ENCODE measurements around the gene AP3B2.

AP3B2 gene

GRCh38 chr15:82663186-82663600, 46.5 kb downstream of the AP3B2 start:
- Histone ChIP-seq H3K36me3 (peaks cover 55% of the 10 kb centered on the region), H3K27ac (no peak overlapping the region), H3K27me3 (ENCODE audit: insufficient read depth, low read depth, severe bottlenecking) (no peaks in the 10 kb centered on the region), H3K9me3 (ENCODE audit: severe bottlenecking) (no peaks in the 10 kb centered on the region), H3K4me3 (ENCODE audit: low read depth, low read length) (no peak overlapping the region)
- DNase-seq = no peak
- no peak for TF ChIP-seq CTCF (IDR thresholded peaks at IDR 0.05; ENCODE audit: low read depth, low read length)

- DNase-seq = no peak
- Histone ChIP-seq H3K9me3 (ENCODE audit: severe bottlenecking) (no peaks in the 10 kb centered on the region), H3K4me3 (ENCODE audit: low read depth, low read length) (no peak overlapping the region), H3K27ac (no peak overlapping the region), H3K27me3 (ENCODE audit: insufficient read depth, low read depth, severe bottlenecking) (no peaks in the 10 kb centered on the region), H3K36me3 (peaks cover 50% of the 10 kb centered on the region)
- TF ChIP-seq CTCF (IDR thresholded peaks at IDR 0.05; ENCODE audit: low read depth, low read length) = no peak
Measured at GRCh38 chr15:82662641-82663040, 47.0 kb downstream of the AP3B2 start.

- TF ChIP-seq CTCF (IDR thresholded peaks at IDR 0.05; ENCODE audit: low read depth, low read length) = no peak
- no peaks in the 10 kb centered on the region for H3K9me3 ChIP-seq (ENCODE audit: severe bottlenecking)
- H3K27me3 ChIP-seq (ENCODE audit: insufficient read depth, low read depth, severe bottlenecking) = no peaks in the 10 kb centered on the region
- peaks cover 31% of the 10 kb centered on the region for H3K36me3 ChIP-seq
- H3K4me3 ChIP-seq (ENCODE audit: low read depth, low read length) = no peak overlapping the region
- no peak overlapping the region for H3K27ac ChIP-seq
- DNase-seq = no peak
Measured at GRCh38 chr15:82660378-82660777, 49.3 kb downstream of the AP3B2 start.

- H3K9me3 ChIP-seq (ENCODE audit: severe bottlenecking) = no peaks in the 10 kb centered on the region
- H3K27me3 ChIP-seq (ENCODE audit: insufficient read depth, low read depth, severe bottlenecking) = no peaks in the 10 kb centered on the region
- H3K36me3 ChIP-seq = peaks cover 13% of the 10 kb centered on the region
- no peak overlapping the region for H3K4me3 ChIP-seq (ENCODE audit: low read depth, low read length)
- H3K27ac ChIP-seq = no peak overlapping the region
- no peak for DNase-seq
- TF ChIP-seq CTCF (IDR thresholded peaks at IDR 0.05; ENCODE audit: low read depth, low read length) = no peak
Measured at GRCh38 chr15:82656641-82657266, 52.9 kb downstream of the AP3B2 start.

- peaks cover 13% of the 10 kb centered on the region for H3K36me3 ChIP-seq
- no peak for DNase-seq
- no peak for TF ChIP-seq CTCF (IDR thresholded peaks at IDR 0.05; ENCODE audit: low read depth, low read length)
- no peak overlapping the region for H3K27ac ChIP-seq
- H3K27me3 ChIP-seq (ENCODE audit: insufficient read depth, low read depth, severe bottlenecking) = no peaks in the 10 kb centered on the region
- no peak overlapping the region for H3K4me3 ChIP-seq (ENCODE audit: low read depth, low read length)
- no peaks in the 10 kb centered on the region for H3K9me3 ChIP-seq (ENCODE audit: severe bottlenecking)
Measured at GRCh38 chr15:82655606-82656005, 54.1 kb downstream of the AP3B2 start.

Measured in WERI-Rb-1 (cell line).